Cardiac septum (tissue), 1 donor: Measurements from ENCODE around the gene PSD2. TPM values are rescaled to one million over a fixed set of nuclear protein-coding genes. Genes with fewer than 3 reads are reported as not detected.
A peak's percentile ranks its signal among the peaks of the same experiment; 100 is the strongest.

Source experiments
- DNase-seq: peaks from one replicate; pipeline ENCODE4 v3.0.0-alpha.2; 2020; ENCODE audit warnings: low spot score
- intact Hi-C: fragments of 100-400 bp; cut with DNase I; formaldehyde crosslinking; loops from one replicate; pipeline ENCODE4 v1.14.0; 2022
- total RNA-seq: library from RNA; stranded (reverse); fragmentation: NEBNext Ultra II Directional; extraction: Animal tissue kit (Norgen Biotek cat#: 25700); gene quantifications from one replicate; pipeline ENCODE4 v1.2.1, GENCODE V29; 2021
- donor health status: DM: no; HTN: no; CAD: no.

The PSD2 gene
- total RNA-seq, 1 donor from 2014 or later, result 0.08 TPM

DNA sequence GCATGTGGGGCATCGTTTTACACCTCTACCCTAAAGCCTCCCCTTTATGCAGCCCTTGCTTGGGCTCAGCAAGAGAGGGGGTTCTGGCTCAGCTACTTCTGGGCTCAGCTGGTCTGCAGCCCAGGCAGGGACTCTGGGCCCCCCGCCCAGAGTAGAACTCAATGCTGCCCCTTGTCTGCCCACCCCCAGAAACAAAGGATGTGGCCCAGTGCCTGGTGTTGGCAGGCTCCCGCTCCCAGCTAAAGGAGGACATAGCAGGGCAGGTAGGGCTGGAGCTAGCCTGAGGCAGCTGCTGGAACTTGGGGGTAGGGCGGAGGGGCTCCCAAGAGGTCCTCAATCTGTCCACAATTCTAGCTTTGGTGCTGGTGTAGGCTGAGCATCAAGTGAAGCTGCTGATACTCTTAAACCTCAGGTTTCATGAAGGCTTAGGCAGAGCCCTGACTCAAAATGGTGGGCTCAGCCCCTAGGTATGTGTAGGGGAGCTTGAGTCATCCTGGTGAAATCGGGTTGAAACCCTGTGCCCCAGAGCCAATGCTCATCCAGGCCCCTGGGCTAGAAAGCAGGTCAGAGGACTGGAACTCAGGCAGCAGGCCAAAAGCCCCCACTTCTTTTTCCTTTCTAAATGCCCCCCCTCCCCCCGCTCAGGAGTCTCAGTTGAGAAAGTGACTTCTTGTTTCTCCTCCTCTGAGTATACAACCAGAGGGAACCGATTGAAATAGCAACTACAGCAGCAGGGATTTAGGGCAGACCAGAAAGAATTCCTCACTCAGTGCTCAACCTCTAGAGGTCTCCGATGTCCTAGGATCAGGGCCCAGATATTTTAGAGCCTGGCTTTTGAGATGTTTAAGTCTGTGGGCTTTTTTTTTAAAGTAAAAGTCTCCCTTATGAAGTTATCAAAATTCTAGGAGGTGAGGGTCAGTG is 11.4 kb downstream of the PSD2 start:
- no peak for DNase-seq
- intact Hi-C loops, result no loop called here

DNA sequence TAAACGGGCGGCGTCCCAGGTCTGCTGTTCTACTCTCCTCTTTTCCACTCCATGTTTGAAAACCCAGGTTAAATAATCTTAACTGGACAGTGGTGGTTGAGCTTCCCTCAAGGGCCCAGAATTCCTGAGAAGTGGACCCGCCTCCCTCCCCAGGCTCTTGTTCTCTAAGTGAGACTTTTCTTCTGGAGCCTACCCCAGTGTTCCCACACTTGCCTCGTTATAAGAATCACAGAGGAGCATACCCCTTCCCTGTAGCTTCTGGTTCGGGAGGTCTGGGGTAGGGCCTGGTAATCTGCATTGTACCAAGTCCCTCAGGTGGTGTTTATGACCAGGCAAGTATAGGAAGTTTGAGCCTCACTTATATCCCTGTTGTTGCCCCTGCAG is 12.0 kb downstream of the PSD2 start:
- intact Hi-C loops, result no loop called here
- DNase-seq, result no peak

DNA sequence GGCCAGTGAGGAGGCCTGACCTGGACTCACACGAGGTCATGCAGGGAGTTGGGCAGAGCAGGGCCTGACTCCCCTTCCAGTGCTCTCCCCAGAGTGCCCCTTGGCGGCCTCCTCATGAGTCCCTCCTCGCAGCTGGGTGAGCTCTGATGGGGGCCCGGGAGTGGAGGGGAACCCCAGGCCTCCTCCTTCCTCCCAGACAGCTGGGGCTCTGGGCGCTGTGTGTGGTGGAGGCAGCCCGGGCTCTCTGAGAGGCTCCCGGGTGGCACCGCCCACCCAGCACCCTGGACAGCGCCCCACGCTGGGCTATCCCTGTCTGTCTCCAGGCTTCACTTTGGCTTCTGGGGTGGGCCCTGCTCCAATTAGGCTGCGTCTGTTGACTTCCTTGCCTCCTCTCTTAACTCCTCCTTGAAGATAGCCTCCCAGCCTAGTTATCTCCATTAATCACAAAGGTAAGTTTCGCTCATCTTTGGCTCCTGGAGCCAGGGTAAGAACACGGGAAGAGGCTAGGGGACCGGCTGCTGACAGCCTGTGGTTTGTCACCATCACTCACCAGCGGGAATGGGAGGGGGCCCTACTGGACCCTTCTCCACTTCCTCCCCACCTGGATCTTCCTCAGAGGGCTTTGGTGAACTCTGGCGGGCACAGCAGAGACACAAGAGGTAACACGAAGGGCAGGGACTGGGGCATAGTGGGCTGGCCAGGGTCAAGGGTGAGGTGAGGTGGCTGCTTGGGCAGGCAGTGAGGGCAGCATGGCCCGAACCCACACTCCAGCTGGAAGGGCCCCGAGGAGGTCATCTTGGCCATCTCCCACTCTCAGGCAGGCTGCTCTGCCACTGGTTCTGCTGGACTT is 13.1 kb downstream of the PSD2 start:
- DNase-seq, result no peak
- intact Hi-C loops, result no loop called here

DNA sequence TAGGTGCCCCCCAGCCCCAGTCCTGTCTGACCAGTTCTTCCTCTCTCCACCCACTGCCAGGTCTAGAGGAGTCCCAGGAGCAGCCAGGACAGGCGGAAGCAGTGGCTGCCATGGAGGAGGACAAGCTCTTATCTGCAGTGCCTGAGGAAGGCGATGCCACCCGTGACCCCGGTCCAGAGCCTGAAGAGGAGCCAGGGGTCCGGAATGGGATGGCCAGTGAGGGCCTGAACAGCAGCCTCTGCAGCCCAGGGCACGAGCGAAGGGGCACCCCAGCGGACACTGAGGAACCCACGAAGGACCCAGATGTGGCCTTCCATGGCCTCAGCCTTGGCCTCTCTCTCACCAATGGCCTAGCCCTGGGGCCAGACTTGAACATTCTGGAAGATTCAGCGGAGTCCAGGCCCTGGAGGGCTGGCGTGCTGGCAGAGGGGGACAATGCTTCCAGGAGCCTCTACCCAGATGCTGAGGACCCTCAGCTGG is 13.8 kb downstream of the PSD2 start:
- DNase-seq, result no peak
- intact Hi-C loops, result no loop called here

DNA sequence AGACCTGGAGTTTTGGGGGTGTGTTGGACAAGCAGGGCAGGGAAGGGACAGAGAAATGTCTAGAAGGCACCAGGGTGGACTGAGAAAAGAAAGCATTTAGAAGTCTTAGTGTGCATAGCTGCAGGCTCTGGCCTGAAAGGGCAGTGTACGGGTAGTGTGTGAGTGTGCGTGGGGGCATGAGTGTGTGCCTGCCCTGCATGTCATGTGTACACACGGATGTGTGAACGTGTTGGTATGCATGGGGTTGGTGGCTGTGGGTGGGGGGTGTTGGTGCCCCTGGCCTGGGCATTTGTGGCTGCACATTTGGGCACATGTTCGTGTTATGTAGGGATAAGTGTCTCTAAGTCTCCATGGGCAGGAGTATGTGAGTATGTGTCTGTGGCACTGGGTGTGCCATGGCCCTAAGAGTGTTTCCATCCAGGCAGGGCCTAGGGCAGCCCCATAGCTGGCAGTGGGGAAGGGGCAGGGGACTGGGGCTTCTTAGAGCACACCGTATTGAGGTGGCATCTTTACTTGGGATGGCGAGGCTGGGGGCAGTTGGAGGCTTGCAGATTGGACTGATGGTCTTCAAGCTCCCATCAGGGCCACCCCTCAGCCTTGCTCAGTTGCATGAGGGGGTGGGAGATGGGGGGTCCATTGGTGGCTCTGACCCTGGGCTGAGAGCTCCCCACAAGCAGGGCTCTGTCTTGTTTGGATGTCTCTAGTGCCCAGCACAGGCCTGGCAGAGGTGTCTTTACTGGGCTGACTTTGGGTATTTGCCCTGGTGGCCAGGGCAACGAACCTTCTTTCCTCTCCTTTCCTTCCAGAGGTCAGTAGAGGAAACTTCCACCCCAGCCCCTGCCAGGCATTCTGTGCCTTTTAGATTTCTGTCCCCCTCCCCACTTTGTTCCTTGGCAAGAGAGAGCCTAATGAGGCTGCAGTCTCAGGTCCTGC is 15.0 kb downstream of the PSD2 start:
- intact Hi-C loops, result no loop called here
- DNase-seq, result no peak

DNA sequence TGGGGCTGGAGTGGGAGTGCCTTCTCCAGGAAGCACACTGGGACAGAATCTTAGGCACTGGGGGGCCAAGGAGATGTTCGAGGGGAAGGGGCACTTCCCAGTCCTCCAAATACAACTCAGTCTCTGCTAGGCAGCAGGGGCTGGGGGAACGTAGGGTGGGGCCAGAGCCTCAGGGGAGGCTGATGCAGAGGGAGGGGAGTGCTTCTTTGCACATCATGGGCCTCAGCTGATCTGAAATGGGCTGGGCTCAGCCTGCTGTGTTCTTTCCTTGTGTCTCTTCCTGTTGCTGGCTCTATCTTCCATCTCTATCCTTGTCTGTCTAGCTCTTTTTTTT is 15.6 kb downstream of the PSD2 start:
- intact Hi-C loops, result no loop called here
- no peak for DNase-seq

DNA sequence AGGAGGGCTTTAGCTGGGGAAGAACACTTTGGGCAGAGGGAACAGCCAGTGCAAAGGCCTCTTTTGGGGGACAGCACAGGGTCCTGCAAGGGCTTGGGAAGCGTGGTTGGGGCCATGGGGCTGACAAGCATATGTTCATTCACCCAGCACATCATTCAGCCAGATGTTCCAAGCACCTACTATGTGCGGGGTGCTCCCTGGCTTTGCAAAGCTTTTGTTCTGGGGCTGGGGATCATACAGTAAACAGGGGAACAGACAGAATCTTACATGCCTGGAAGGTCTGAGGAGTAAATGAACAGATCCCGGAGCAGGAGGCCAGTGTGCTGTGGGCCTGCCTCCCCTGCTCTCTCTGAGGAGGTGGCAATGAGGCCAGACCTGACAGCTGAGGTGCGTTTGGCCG is 16.7 kb downstream of the PSD2 start:
- no peak for DNase-seq
- intact Hi-C loops, result no loop called here

DNA sequence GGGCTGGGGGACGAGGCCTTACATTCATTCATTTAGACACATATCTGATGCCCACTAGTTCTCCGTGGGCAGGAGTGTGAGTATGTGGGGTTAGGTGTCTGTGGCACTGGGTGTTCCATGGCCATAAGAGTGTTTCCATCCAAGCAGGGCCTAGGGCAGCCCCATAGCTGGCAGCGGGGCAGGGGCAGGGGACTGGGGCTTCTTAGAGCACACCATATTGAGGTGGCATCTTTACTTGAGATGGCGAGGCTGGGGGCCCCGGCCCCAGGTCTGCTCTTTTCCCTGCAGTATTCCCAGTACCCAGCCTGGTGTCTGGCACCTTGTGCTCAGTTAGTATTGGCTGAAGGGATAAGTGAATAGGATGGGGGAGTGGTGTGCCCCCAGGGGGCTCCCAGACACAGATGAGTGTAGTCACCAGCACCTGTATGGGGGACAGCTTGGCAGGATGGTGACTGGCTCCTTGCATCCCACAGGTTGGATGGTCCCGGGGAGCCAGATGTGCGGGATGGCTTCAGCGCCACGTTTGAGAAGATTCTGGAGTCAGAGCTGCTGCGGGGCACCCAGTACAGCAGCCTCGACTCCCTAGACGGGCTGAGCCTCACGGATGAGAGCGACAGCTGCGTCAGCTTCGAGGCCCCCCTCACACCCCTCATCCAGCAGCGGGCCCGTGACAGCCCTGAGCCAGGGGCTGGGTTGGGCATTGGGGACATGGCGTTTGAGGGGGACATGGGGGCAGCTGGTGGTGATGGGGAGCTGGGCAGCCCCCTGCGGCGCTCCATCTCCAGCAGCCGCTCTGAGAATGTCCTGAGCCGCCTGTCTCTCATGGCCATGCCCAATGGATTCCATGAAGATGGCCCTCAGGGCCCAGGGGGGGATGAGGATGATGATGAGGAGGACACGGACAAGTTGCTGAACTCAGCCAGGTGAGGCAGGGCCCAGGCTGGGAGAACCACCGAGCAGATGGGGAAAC is 17.5 kb downstream of the PSD2 start:
- no peak for DNase-seq
- intact Hi-C loops, result no loop called here

DNA sequence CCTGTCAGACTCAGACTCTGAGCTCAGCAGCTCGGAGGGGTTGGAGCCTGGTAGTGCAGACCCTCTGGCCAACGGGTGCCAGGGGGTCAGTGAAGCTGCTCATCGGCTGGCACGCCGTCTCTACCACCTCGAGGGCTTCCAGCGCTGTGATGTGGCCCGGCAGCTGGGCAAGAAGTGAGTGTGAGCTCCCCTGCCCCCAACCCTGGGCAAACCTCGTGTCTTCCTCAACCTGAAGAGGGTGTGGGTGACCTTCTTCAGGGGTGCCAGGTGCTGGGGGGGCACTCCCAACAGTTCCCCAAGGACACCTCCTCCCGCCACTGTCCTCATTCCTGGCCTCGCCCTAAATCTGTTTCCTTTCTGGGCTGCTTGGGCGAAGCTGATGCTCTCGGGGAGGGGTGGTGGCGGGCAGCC is 18.6 kb downstream of the PSD2 start:
- intact Hi-C loops, result no loop called here
- DNase-seq, result no peak

DNA sequence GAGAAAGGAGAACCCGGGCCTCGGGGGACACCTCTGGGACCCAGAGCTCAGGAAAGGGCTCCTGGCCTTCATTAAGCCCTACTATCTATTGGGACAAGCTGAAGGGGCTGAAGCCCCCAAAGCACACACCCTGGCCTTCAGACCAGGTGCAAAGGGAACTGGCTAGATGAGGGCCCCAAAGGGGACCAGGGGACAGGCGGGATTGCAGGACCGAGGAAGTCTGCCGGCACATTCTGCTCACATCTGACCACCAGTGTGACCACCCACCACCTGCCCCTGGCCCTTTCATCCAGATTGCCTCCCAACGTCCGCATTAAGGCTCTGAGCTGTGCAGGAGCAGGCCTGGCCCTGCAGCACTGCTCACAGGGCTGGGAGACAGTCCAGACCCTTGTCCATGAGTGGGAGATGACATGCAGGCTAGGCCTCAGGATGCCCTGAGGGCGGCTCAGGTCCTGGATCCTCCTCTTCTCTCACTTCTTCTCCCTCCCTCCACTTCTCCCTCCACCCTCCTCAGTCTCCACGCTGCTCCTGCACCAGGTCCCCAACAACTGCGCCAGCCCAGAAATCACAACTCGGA is 19.2 kb downstream of the PSD2 start:
- DNase-seq, result no peak
- intact Hi-C loops, result no loop called here

DNA sequence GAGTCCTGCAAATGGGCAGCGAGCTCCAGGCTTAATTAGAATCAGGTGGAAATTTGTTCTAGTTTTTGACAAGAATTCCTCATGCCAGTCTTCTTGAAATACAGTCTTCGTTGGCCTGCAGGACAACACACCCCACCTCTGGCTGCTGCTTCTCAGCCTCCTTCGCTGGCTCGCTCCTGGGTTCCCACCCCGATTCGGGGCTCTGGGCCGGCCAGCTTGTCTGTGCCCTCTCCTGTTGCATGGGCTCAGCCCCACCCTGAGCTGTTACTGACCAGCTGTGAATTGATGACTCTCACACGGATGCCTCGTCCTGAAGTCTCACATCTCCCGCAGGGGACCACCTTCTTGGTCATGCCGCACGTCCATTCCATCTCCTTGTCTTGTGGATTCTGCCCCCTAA is 21.0 kb downstream of the PSD2 start:
- no peak for DNase-seq
- intact Hi-C loops, result no loop called here

DNA sequence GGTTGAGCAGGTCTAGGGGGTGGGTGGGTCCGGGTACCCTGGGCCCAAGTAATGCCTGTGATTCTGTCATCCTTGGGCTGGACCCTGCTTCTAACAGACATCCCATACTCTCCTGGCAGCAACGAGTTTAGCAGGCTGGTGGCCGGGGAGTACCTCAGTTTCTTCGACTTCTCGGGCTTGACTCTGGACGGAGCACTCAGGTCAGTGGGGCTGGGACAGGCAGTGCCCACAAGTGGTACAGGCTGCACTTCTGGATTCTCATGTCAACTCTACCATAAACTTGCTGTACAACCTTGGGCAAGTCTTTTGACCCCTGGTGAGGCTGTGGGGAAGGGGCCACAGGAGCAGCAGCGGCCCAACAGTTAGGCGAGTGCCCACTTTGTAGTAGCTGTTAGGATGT is 21.8 kb downstream of the PSD2 start:
- intact Hi-C loops, result no loop called here
- DNase-seq, result peak; percentile 59

DNA sequence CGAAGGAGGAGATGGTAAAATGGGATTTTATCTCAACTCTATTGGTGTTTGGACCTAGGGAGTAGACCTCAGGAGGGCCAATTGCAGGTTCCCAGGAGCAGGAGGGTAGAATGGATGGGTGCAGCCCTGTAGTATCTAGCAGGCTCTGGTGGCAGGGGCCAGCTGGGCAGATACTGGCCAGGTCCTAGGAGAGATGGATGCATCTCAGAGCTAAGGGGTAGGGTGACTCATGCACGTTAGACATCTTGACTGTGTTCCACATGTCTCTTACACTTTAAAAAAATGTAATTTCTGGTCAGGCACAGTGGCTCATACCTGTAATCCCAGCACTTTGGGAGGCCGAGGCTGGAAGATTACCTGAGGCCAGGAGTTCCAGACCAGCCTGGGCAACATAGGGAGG is 22.4 kb downstream of the PSD2 start:
- intact Hi-C loops, result no loop called here
- no peak for DNase-seq

DNA sequence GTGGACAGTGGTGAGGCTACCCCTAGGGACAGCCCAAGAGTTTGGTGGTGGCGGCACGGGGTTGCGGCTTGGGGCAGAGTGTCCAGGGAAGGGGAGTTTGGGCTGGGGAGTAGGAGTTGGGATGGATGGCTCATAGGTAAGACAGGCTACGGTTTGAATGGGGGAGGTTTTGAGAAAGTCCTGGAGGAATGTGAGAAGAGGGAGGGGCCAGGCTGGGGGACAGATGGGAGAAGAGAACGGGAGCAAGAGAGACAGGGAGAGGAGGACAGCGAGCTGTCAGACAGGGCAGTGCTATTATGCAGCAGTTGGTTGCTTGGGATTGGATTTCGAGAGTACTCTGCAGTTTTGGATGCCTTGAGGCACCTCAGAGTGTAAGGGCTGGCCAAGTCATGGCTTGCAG is 24.5 kb downstream of the PSD2 start:
- intact Hi-C loops, result no loop called here
- DNase-seq, result peak; percentile 31

DNA sequence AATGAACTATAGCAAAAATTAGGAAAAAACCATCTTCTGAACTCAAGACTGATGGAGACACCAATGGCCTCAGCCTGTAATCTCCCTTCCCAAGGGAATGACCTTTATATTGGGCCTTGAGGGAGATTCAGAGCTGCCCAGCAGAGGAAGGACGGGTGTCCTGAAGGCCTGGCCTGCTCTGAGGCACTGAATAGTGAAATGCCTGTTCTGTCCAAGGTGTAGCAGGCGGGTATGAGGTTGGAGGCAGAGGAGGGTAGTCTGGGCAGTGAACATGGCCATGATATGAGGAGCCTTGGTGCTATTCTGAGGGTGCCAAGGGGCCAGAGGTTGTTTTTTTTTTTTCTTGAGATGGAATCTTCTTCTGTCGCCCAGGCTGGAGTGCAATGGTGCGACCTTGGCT is 25.0 kb downstream of the PSD2 start:
- intact Hi-C loops, result no loop called here
- peak; percentile 54 for DNase-seq

DNA sequence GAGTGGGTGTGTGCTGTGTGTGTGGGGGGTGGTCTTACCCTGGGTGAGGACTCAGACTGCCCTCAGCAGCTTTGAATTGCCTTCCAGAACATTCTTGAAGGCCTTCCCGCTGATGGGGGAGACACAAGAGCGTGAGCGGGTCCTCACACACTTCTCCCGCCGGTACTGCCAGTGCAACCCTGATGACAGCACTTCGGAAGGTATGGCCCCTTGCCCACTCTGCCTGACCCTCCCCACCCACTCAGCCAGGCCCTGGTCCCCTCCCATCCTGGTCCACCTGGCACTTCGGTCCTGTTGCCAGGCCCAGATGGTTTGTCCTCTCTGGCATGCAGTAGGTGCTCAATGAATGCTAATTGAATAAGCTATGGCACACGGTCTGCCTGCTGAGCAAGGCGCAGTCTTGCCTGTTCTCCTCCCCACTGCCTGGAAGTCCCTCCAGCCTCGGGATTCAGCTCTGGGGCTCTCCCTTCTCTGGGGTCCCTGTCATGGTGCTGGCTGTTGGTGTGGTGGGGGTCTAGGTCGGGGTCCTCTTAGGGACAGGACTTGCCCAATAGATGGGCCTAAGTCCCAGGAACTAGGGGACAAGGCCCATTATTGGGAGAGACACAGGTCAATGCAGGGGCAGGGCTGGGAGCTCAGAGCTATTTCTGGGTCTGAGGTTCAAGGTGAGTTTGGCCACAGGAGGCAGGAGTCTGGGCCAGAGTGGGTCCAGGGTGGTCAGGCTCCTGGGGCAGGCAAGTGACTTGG is 26.4 kb downstream of the PSD2 start:
- intact Hi-C loops, result no loop called here
- peak; percentile 50 for DNase-seq

DNA sequence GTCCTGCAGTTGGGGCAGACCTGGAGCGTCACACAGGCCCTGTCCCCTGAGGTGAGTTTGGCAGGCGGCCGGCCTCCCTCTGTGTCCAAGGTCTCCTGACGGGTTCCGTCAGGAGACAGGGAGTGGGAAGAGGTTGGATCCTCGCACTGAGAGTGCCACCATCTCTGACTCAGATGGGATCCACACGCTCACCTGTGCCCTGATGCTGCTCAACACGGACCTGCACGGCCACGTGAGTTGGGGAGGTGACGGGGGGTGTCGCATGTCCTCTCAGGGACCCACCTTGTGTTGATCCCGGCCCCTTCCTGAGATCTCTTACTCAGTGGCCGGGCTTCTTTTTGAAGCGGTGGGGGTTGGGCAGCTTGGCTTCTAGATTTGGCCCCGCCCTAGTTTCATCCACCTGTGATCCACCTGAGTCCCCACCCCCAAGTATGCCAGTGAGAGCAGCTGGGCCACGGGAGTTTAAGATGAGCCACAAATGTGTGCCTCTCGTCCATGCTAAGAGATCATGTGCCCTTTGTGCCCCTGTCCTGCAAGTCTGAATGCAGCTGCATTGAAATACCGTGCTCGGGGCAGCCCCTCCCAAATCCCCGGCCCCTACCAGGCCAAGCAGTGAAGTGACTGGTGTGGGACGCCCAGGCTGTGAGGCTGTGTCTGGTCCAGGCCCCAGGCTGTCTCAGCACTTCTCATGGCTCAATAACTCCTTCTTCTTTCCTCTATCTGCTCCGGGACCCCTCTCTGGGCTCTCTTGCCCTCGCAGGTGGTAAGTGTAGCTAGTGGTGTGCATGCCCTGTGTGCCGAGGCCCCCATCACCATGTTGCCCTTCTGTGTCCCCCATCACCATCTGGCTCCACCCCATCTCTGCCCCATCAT is 27.2 kb downstream of the PSD2 start:
- DNase-seq, result peak; percentile 36
- intact Hi-C loops, result no loop called here
